ACHN (cell line): ENCODE results near the gene SNTG2.

Experiments
- DNase-seq: peaks from one replicate; pipeline ENCODE4 v3.0.0-alpha.2; 2015
- in situ Hi-C: cut with HindIII; loops from 2 replicates; pipeline ENCODE4 v1.10.0; 2017; ENCODE audit warnings: low sequenced_read_pairs, low pct_ligation_motif_present, low pct_unique_long_range_greater_than_20kb

The SNTG2 gene

DNA sequence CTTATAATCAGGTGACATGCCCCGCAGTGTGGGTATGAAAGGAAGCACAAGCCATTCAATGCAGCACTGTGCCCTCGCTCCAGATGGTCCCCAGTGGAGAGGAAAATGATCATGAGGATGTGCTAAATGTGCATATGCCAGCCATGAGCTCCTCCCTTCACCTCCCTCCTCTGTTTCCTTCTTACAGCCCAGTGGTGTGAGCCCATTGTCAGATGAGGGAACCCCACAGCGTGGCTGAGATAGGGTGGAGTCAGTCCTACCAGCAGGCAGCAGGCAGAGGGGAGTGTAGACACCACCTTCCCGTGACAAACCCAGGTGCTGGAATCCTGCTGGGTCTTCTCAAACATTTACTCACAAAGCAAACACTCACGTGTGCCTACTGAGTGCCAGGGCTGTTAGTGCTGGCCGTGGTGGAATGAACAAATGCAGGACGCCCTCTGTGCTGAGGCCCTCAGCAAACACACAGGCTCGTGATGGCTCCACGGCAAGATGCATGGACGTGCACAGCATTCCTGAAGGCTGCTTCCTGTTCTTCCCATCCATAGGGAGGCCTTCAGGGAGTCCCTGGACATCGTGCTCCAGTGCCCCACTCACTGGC, 280.9 kb downstream of the SNTG2 start:
- in situ Hi-C loops, result no loop called here
- no peak for DNase-seq

- DNase-seq, result no peak
- in situ Hi-C loops, result no loop called here
Observed at GRCh38 chr2:1233281-1233680, 282.6 kb downstream of the SNTG2 start.

DNA sequence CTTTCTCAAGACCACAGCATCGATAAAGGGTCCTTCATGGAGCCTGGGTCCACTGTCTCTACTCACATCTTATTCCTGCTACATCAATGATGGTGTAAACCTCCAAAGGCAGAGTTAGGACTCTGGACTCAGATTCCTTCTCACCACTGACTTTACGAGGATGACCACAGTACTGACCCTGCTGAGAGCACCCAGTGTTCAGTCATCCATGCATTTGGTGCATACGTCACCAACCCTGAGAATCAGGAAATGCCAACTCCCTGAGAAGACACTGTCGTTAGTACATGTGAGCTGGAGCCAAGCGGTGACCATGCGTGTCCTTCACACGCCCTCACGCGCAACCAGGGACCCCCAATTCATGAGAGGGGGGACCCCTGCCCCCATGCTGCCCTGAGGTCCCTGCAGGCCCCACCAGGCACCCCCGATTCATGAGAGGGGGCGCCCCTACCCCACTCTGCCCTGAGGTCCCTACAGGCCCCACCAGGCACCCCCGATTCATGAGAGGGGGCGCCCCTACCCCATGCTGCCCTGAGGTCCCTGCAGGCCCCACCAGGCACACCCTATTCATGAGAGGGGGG, 284.2 kb downstream of the SNTG2 start:
- in situ Hi-C loops, result no loop called here
- DNase-seq, result peak; percentile 25

DNA sequence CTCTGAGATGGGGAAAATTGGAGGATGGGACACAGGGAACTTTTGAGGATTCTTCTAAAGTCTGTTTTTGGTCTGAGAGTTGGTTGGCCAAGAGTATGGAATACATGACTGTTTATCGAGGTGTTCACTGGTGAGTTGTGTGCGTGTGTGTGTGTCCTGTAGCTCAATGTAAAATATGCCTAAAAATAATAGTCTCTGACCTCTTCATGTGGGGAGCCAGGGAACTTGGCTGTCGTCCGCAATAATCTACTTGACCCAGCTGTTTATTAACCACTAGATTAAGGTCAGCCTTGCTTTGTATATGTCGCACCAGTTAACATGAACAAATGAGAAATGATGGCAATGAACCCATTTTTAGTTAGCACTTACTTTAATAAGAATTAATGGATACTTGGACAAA, 285.2 kb downstream of the SNTG2 start:
- no peak for DNase-seq
- in situ Hi-C loops, result no loop called here

DNA sequence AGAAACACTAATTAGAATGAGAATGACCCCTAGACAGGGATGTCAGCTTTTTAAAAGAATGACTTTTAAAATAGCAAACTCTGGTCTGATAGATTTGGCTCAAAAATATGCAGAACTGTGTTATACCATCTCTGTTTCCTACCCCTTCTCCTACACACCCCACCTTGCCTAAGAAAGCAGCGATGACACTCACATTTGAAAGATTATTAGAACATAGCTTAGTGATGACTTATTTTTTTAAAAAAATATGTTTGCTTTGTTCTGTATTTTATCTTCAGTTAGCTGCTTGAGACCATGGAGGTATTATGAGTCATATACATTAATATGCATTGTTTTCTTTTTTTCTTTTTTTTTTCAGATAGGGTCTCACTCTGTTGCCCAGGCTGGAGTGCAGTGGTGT, 286.0 kb downstream of the SNTG2 start:
- no peak for DNase-seq
- in situ Hi-C loops, result no loop called here

DNA sequence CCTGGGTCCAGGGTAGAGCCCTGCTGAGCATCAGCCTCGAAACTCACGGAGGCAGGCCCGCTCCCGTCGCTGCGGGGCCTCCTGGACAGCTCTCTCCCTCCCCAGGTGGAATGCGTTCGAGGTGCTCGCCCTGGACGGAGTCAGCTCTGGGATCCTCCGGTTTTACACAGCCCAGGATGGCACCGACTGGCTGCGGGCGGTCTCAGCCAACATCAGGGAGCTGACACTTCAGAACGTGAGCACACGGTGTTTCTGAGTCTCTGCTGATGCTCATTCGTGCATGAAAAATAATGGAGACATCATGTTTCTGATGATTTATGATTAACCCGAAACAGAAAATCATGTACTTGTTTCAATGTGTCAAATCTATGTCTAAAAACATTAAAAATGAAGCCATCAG, 287.1 kb downstream of the SNTG2 start:
- DNase-seq, result no peak
- in situ Hi-C loops, result no loop called here

GRCh38 chr2:1238598-1239138, 288.0 kb downstream of the SNTG2 start:
- DNase-seq, result no peak
- in situ Hi-C loops, result no loop called here

DNA sequence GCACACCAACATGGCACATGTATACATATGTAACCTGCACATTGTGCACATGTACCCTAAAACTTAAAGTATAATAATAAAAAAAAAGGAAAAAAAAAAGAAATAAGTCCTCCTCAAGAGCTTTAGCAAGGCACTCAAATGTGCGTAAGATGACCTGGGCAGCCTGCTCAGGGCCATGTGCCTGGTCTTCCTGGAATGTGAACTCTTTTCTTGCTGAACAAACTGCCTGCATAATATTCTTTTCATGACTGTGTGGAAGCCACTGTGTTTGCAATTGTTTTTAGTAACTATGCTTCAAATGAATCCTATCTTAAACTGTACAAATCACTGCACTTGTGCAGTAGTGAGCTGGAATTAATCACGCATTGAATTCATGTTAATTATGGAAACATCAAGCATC, 294.5 kb downstream of the SNTG2 start:
- in situ Hi-C loops, result no loop called here
- DNase-seq, result no peak

- in situ Hi-C loops, result no loop called here
- no peak for DNase-seq
Observed at GRCh38 chr2:1246239-1246638, 295.6 kb downstream of the SNTG2 start.

GRCh38 chr2:1246991-1247390, 296.3 kb downstream of the SNTG2 start:
- in situ Hi-C loops, result no loop called here
- no peak for DNase-seq

DNA sequence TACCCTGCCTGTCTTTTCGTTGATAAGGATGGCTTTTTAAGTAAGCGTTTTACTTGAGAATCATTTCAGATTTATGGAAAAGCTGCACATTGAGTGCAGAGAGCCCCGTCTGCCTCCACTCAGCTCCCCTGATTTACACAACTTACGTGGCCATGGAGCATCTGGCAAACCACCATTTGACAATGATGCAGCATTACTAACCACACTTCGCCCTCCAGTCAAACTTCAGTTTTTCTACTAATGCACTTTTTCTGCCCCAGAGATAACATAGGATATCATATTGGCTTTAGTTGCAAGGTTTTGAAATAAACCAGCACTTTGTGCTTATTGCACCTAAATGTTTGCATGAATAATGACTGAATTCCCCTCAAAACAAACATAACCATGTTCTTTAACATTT, 297.5 kb downstream of the SNTG2 start:
- in situ Hi-C loops, result no loop called here
- DNase-seq, result no peak

- in situ Hi-C loops, result no loop called here
- DNase-seq, result no peak
Observed at GRCh38 chr2:1249897-1250687, 299.4 kb downstream of the SNTG2 start.

GRCh38 chr2:1251520-1251919, 300.9 kb downstream of the SNTG2 start:
- DNase-seq, result no peak
- in situ Hi-C loops, result no loop called here

GRCh38 chr2:1253629-1254028, 303.0 kb downstream of the SNTG2 start:
- in situ Hi-C loops, result no loop called here
- no peak for DNase-seq

- in situ Hi-C loops, result no loop called here
Observed at GRCh38 chr2:1254662-1255343, 304.2 kb downstream of the SNTG2 start.

GRCh38 chr2:1256632-1257324, 306.1 kb downstream of the SNTG2 start:
- in situ Hi-C loops, result no loop called here
- DNase-seq, result no peak

More at GRCh38 chr2:1254662-1255343, 304.2 kb downstream of the SNTG2 start:
- DNase-seq, result no peak

GRCh38 chr2:1257334-1257733, 306.7 kb downstream of the SNTG2 start:
- no peak for DNase-seq
- in situ Hi-C loops, result no loop called here

GRCh38 chr2:1259746-1260145, 309.1 kb downstream of the SNTG2 start:
- in situ Hi-C loops, result no loop called here
- no peak for DNase-seq

DNA sequence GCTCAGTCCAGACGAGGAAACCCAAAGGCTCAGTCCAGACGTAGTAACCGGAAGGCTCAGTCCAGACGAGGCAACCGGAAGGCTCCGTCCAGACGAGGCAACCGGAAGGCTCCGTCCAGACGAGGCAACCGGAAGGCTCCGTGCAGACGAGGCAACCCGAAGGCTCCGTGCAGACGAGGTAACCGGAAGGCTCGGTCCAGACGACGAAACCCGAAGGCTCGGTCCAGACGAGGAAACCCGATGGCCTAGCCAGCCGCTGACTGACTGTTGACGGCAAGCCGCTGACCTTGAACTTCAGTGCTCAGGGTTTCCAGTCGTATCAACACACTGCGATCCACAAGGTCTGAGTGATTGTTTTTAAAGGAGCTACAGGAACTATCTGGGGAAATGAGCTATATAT, 312.0 kb downstream of the SNTG2 start:
- DNase-seq, result no peak
- in situ Hi-C loops, result no loop called here
